ENCODE data around the gene CD8A. TPM values are rescaled to one million over a fixed set of nuclear protein-coding genes. Genes with fewer than 3 reads are reported as not detected.

CD8A gene
- polyA plus RNA-seq, 1 donor, result 2.1 TPM

DNA sequence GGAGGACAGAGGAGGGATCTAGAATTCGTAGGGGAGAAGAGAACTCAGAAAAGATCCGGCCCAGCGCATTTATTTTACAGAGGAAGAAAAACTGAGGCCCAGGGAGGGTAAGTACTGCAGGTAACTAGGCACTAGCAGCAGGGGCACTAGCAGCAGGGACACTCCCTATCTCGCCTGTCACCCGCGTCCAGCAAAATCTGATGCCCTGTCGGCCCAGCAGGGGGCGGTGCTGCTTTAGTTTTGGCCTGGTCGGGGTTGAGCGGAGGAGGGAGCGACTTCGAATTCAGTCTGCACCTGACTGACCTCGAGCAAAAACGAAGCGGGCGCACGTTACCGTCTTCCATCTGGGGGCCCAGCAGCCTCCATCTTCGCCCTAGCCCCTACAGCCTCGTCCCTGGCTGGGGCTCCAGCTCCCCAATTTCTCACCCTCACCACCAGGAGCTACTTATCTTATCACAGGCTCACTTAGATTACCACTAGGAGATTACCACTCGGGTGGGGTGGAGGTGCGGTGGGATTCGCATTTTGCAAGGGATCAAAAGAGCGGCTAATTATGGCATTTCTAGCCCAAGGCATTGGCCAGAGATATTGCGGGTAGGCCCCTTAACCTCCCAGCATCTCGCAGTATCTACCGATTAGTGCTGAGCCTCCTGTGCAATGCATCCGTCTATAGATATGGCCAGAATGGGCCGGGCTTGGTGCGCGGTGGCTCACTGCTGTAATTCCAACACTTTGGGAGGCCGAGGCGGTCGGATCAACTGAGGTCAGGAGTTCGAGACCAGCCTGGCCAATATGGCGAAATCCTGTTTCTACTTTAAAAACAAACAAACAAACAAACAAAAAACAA, 17.8 kb upstream of the CD8A start:
- peaks cover 15% of the 10 kb centered on the region for H3K27me3 ChIP-seq (ENCODE audit: control insufficient read depth, insufficient read depth, low read length)
- H3K36me3 ChIP-seq (ENCODE audit: control insufficient read depth, insufficient read depth, low read length), result no peaks in the 10 kb centered on the region
- H3K9me3 ChIP-seq (ENCODE audit: control insufficient read depth, low read depth, low read length), result no peaks in the 10 kb centered on the region
- WGBS (ENCODE audit: insufficient coverage, low lambda C conversion rate), result no CpG with 5 or more reads among the region's 36 CpGs
- DNase-seq, result peak; percentile 88 to 91
- H3K4me1 ChIP-seq (ENCODE audit: control insufficient read depth, insufficient read depth, low read length), result peaks cover 4% of the 10 kb centered on the region
- H3K4me3 ChIP-seq (ENCODE audit: low read length), result peak overlapping the region; percentile 49
- H3K27ac ChIP-seq (ENCODE audit: low read length), result peak overlapping the region; percentile 63

- Histone ChIP-seq H3K27me3 (ENCODE audit: control insufficient read depth, insufficient read depth, low read length) (peaks cover 15% of the 10 kb centered on the region), H3K4me1 (ENCODE audit: control insufficient read depth, insufficient read depth, low read length) (peaks cover 4% of the 10 kb centered on the region), H3K9me3 (ENCODE audit: control insufficient read depth, low read depth, low read length) (no peaks in the 10 kb centered on the region), H3K36me3 (ENCODE audit: control insufficient read depth, insufficient read depth, low read length) (no peaks in the 10 kb centered on the region), H3K4me3 (ENCODE audit: low read length) (peak overlapping the region; percentile 49), H3K27ac (ENCODE audit: low read length) (peak overlapping the region; percentile 63)
- no CpG with 5 or more reads among the region's 51 CpGs for WGBS (ENCODE audit: insufficient coverage, low lambda C conversion rate)
- peak; percentile 54 to 89 for DNase-seq
Observed at GRCh38 chr2:86807468-86808275, 17.0 kb upstream of the CD8A start.

- Histone ChIP-seq H3K36me3 (ENCODE audit: control insufficient read depth, insufficient read depth, low read length) (no peaks in the 10 kb centered on the region), H3K9me3 (ENCODE audit: control insufficient read depth, low read depth, low read length) (no peaks in the 10 kb centered on the region), H3K4me1 (ENCODE audit: control insufficient read depth, insufficient read depth, low read length) (peaks cover 4% of the 10 kb centered on the region), H3K27me3 (ENCODE audit: control insufficient read depth, insufficient read depth, low read length) (peaks cover 15% of the 10 kb centered on the region), H3K4me3 (ENCODE audit: low read length) (peak overlapping the region; percentile 49), H3K27ac (ENCODE audit: low read length) (no peak overlapping the region)
- DNase-seq, result no peak
- WGBS (ENCODE audit: insufficient coverage, low lambda C conversion rate), result 8% methylated on average over 2 of the region's 11 CpGs
Observed at GRCh38 chr2:86807133-86807467, 16.4 kb upstream of the CD8A start.

DNA sequence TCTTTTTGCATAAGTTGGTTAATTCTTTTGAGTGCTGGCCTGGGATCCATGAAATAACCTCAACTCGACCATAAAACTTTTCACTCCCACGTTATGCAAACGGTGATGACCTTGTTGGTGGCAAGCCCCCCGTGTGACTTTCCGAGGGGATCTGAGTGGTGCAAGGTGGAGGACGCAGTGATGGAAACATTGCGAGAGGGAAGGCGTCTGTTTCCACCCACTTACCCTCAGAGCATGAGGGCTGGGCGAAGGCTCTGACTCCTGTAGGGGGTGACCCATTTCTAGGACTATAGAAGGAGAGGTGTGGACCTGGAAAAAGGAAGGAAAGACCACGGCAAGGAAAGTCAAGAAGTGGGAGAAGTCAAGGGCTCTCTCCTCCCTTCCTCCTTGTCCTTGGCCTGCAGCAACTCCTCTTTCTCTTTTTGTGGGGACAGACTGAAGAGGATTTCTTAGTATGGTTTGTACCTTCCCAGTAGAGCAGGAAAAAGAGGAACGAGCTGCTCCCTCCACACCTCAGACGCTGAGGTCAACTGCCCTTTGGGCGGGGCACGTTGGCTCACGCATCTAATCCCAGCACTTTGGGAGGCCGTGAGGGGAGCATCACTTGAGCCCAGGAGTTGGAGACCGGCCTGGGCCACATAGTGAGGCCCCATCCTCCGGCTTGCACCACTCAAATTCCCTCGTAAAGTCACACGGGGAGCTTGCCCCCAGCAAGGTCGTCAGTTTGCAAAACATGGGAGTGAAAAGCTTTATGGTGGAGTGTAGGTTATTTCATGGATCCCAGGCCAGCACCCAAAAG, 15.5 kb upstream of the CD8A start:
- 86% methylated on average over 2 of the region's 21 CpGs for WGBS (ENCODE audit: insufficient coverage, low lambda C conversion rate)
- Histone ChIP-seq H3K27me3 (ENCODE audit: control insufficient read depth, insufficient read depth, low read length) (peaks cover 15% of the 10 kb centered on the region), H3K9me3 (ENCODE audit: control insufficient read depth, low read depth, low read length) (no peaks in the 10 kb centered on the region), H3K27ac (ENCODE audit: low read length) (no peak overlapping the region), H3K36me3 (ENCODE audit: control insufficient read depth, insufficient read depth, low read length) (no peaks in the 10 kb centered on the region), H3K4me3 (ENCODE audit: low read length) (no peak overlapping the region), H3K4me1 (ENCODE audit: control insufficient read depth, insufficient read depth, low read length) (peaks cover 4% of the 10 kb centered on the region)
- no peak for DNase-seq

GRCh38 chr2:86800856-86801567, 10.3 kb upstream of the CD8A start:
- H3K4me1 ChIP-seq (ENCODE audit: control insufficient read depth, insufficient read depth, low read length), result no peaks in the 10 kb centered on the region
- H3K36me3 ChIP-seq (ENCODE audit: control insufficient read depth, insufficient read depth, low read length), result no peaks in the 10 kb centered on the region
- WGBS (ENCODE audit: insufficient coverage, low lambda C conversion rate), result no CpG with 5 or more reads among the region's 2 CpGs
- H3K9me3 ChIP-seq (ENCODE audit: control insufficient read depth, low read depth, low read length), result no peaks in the 10 kb centered on the region
- no peak overlapping the region for H3K4me3 ChIP-seq (ENCODE audit: low read length)
- H3K27ac ChIP-seq (ENCODE audit: low read length), result no peak overlapping the region
- no peaks in the 10 kb centered on the region for H3K27me3 ChIP-seq (ENCODE audit: control insufficient read depth, insufficient read depth, low read length)
- no peak for DNase-seq

GRCh38 chr2:86794861-86795260, 4.1 kb upstream of the CD8A start:
- Histone ChIP-seq H3K27ac (ENCODE audit: low read length) (no peak overlapping the region), H3K9me3 (ENCODE audit: control insufficient read depth, low read depth, low read length) (peaks cover 9% of the 10 kb centered on the region), H3K27me3 (ENCODE audit: control insufficient read depth, insufficient read depth, low read length) (peaks cover 55% of the 10 kb centered on the region), H3K4me3 (ENCODE audit: low read length) (no peak overlapping the region), H3K4me1 (ENCODE audit: control insufficient read depth, insufficient read depth, low read length) (peaks cover 10% of the 10 kb centered on the region), H3K36me3 (ENCODE audit: control insufficient read depth, insufficient read depth, low read length) (no peaks in the 10 kb centered on the region)
- no peak for DNase-seq
- 88% methylated on average over 1 of the region's 2 CpGs for WGBS (ENCODE audit: insufficient coverage, low lambda C conversion rate)

DNA sequence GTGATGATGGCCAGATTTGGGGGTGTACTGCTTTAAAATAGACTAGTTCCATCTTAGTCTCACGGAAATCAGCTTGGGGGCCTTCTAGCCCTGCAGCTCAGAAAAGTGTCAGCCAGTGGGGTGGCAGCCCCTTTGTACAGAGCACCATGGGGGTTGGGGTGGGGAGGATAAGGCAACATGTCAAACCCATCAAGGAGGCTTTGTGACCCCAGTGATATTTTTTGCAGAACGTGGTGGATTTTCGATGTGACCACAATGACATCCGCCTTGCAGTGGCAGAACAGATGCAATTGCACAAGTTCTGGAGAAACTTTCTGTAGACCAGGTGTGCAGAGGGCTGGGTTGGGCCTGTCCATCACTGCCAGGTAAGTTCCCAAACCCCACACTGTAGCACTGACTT, 3.0 kb upstream of the CD8A start:
- H3K9me3 ChIP-seq (ENCODE audit: control insufficient read depth, low read depth, low read length), result peaks cover 9% of the 10 kb centered on the region
- H3K27me3 ChIP-seq (ENCODE audit: control insufficient read depth, insufficient read depth, low read length), result peaks cover 66% of the 10 kb centered on the region
- DNase-seq, result no peak
- H3K4me1 ChIP-seq (ENCODE audit: control insufficient read depth, insufficient read depth, low read length), result peaks cover 15% of the 10 kb centered on the region
- no CpG with 5 or more reads among the region's 4 CpGs for WGBS (ENCODE audit: insufficient coverage, low lambda C conversion rate)
- no peaks in the 10 kb centered on the region for H3K36me3 ChIP-seq (ENCODE audit: control insufficient read depth, insufficient read depth, low read length)
- no peak overlapping the region for H3K4me3 ChIP-seq (ENCODE audit: low read length)
- H3K27ac ChIP-seq (ENCODE audit: low read length), result no peak overlapping the region

GRCh38 chr2:86791573-86791972, 860 bp upstream of the CD8A start:
- no peaks in the 10 kb centered on the region for H3K36me3 ChIP-seq (ENCODE audit: control insufficient read depth, insufficient read depth, low read length)
- DNase-seq, result no peak
- H3K4me3 ChIP-seq (ENCODE audit: low read length), result no peak overlapping the region
- no CpG with 5 or more reads among the region's 7 CpGs for WGBS (ENCODE audit: insufficient coverage, low lambda C conversion rate)
- H3K27me3 ChIP-seq (ENCODE audit: control insufficient read depth, insufficient read depth, low read length), result peaks cover 84% of the 10 kb centered on the region
- peaks cover 15% of the 10 kb centered on the region for H3K4me1 ChIP-seq (ENCODE audit: control insufficient read depth, insufficient read depth, low read length)
- H3K27ac ChIP-seq (ENCODE audit: low read length), result no peak overlapping the region
- peaks cover 9% of the 10 kb centered on the region for H3K9me3 ChIP-seq (ENCODE audit: control insufficient read depth, low read depth, low read length)

DNA sequence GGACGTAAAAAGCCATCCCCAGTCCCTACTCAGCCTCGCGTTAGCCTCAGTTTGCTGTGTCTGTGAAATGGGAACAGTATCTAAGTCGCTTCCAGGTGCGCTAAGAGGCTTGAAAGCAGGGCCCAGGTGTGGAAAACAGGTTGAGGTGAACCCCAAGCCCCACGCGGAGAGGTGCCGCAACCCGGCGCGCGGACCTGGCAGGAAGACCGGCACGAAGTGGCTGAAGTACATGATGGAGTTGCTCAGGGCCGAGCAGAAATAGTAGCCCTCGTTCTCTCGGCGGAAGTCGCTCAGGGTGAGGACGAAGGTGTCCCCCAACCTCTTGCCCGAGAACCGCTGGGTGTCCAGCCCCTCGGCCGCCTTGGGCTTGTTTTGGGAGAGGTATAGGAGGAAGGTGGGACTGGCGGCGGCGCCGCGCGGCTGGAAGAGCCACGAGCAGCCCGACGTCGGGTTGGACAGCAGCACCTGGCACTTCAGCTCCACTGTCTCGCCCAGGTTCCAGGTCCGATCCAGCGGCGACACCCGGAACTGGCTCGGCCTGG, 508 bp downstream of the CD8A start:
- H3K27me3 ChIP-seq (ENCODE audit: control insufficient read depth, insufficient read depth, low read length), result peaks cover 85% of the 10 kb centered on the region
- no peak overlapping the region for H3K27ac ChIP-seq (ENCODE audit: low read length)
- no CpG with 5 or more reads among the region's 40 CpGs for WGBS (ENCODE audit: insufficient coverage, low lambda C conversion rate)
- H3K9me3 ChIP-seq (ENCODE audit: control insufficient read depth, low read depth, low read length), result peaks cover 6% of the 10 kb centered on the region
- H3K4me1 ChIP-seq (ENCODE audit: control insufficient read depth, insufficient read depth, low read length), result peaks cover 15% of the 10 kb centered on the region
- no peak for DNase-seq
- no peaks in the 10 kb centered on the region for H3K36me3 ChIP-seq (ENCODE audit: control insufficient read depth, insufficient read depth, low read length)
- H3K4me3 ChIP-seq (ENCODE audit: low read length), result no peak overlapping the region

Measured in large intestine (tissue), 3 donors.